Cardiac septum (tissue), 1 donor: ENCODE data around the gene BTN3A1. TPM values are rescaled to one million over a fixed set of nuclear protein-coding genes. Genes with fewer than 3 reads are reported as not detected.
"Not testable (repeated sequence)": the region's sequence is repeated elsewhere in the genome, so short reads cannot be mapped to it uniquely, and the experiment has no call there.

Experiments used
- DNase-seq: peaks from one replicate; pipeline ENCODE4 v3.0.0-alpha.2; 2020; ENCODE audit warnings: low spot score
- intact Hi-C: fragments of 100-400 bp; cut with DNase I; formaldehyde crosslinking; loops from one replicate; pipeline ENCODE4 v1.14.0; 2022
- total RNA-seq: library from RNA; stranded (reverse); fragmentation: NEBNext Ultra II Directional; extraction: Animal tissue kit (Norgen Biotek cat#: 25700); gene quantifications from one replicate; pipeline ENCODE4 v1.2.1, GENCODE V29; 2021
- donor health status: DM: no; HTN: no; CAD: no.

Gene BTN3A1
- total RNA-seq, 1 donor from 2014 or later, result 7.4 TPM

GRCh38 chr6:26461353-26461752 is 59.3 kb downstream of the BTN3A1 start:
- intact Hi-C loops, DNase-seq: not testable (repeated sequence)

- no peak for DNase-seq
- intact Hi-C loops, result no loop called here
These were observed 61.9 kb downstream of the BTN3A1 start for GRCh38 chr6:26464014-26464413.

GRCh38 chr6:26464416-26465131 is 62.5 kb downstream of the BTN3A1 start:
- intact Hi-C loops, result no loop called here
- no peak for DNase-seq

Other genes starting within 250 kb of the BTN3A1 start
- 9.2 TPM for gene BTN3A2, start 37.1 kb upstream of the BTN3A1 start, total RNA-seq
- gene BTN2A2, start 19.2 kb upstream of the BTN3A1 start, total RNA-seq, result 2.8 TPM
- 8.5 TPM for gene BTN3A3, start 38.2 kb downstream of the BTN3A1 start, total RNA-seq
- gene BTN2A1, start 55.7 kb downstream of the BTN3A1 start, total RNA-seq, result 15.7 TPM
- gene BTN1A1, start 98.0 kb downstream of the BTN3A1 start, total RNA-seq, result not detected
- gene HMGN4, start 136.1 kb downstream of the BTN3A1 start, total RNA-seq, result 34.7 TPM
- 7.4 TPM for gene ABT1, start 194.7 kb downstream of the BTN3A1 start, total RNA-seq